Progenitor cell of endocrine pancreas (in vitro differentiated cells): ENCODE data around the gene CGNL1. TPM values are rescaled to one million over a fixed set of nuclear protein-coding genes. Genes with fewer than 3 reads are reported as not detected.

Experiments
- DNase-seq: peaks from one replicate; pipeline ENCODE4 v3.0.0; 2021; ENCODE audit warnings: low spot score; ENCODE audit not compliant: unreplicated experiment
- H3K27ac Mint-ChIP-seq: 2 replicates; pipeline ENCODE4 v1.8.0; 2021; ENCODE audit warnings: mild to moderate bottlenecking, moderate library complexity, mixed read lengths
- H3K27me3 Mint-ChIP-seq: 2 replicates; pipeline ENCODE4 v1.8.0; 2021; ENCODE audit warnings: mixed read lengths
- H3K36me3 Mint-ChIP-seq: 2 replicates; pipeline ENCODE4 v1.8.0; 2022; ENCODE audit warnings: mixed read lengths; ENCODE audit not compliant: insufficient read depth
- H3K4me1 Mint-ChIP-seq: 2 replicates; pipeline ENCODE4 v1.8.0; 2021; ENCODE audit warnings: low read depth, mixed read lengths
- H3K4me3 Mint-ChIP-seq: 2 replicates; pipeline ENCODE4 v1.8.0; 2021; ENCODE audit warnings: low read depth, mild to moderate bottlenecking, moderate library complexity, mixed read lengths
- H3K9me3 Mint-ChIP-seq: 2 replicates; pipeline ENCODE4 v1.8.0; 2021; ENCODE audit warnings: low read depth, mixed read lengths
- CTCF ChIP-seq: fragments of 200-600 bp; sonication (generic); IDR thresholded peaks from one replicate; pipeline ENCODE4 v1.5.0; 2021; ENCODE audit warnings: antibody characterized with exemption, mild to moderate bottlenecking; ENCODE audit not compliant: unreplicated experiment
- total RNA-seq: library from RNA; stranded (reverse); gene quantifications from 2 replicates; pipeline ENCODE4 v1.2.1, GENCODE V29; 2021

CGNL1 gene
- total RNA-seq, 1 donor from 2014 or later, result 41.9 TPM

- no peak overlapping the region for H3K27ac Mint-ChIP-seq
- peaks cover 12% of the 10 kb centered on the region for H3K27me3 Mint-ChIP-seq
- DNase-seq, result no peak
- H3K4me1 Mint-ChIP-seq, result peaks cover 15% of the 10 kb centered on the region
- H3K4me3 Mint-ChIP-seq, result no peak overlapping the region
- H3K36me3 Mint-ChIP-seq, result no peaks in the 10 kb centered on the region
- no peaks in the 10 kb centered on the region for H3K9me3 Mint-ChIP-seq
- no peak for TF ChIP-seq CTCF
These were observed 45.5 kb upstream of the CGNL1 start for GRCh38 chr15:57330619-57331340.

- peaks cover 12% of the 10 kb centered on the region for H3K27me3 Mint-ChIP-seq
- no peak for TF ChIP-seq CTCF
- no peaks in the 10 kb centered on the region for H3K9me3 Mint-ChIP-seq
- H3K4me3 Mint-ChIP-seq, result no peak overlapping the region
- no peaks in the 10 kb centered on the region for H3K36me3 Mint-ChIP-seq
- no peak for DNase-seq
- H3K27ac Mint-ChIP-seq, result no peak overlapping the region
- peaks cover 15% of the 10 kb centered on the region for H3K4me1 Mint-ChIP-seq
These were observed 44.0 kb upstream of the CGNL1 start for GRCh38 chr15:57332326-57332725.

GRCh38 chr15:57333487-57333886, 42.8 kb upstream of the CGNL1 start:
- no peak for TF ChIP-seq CTCF
- peaks cover 18% of the 10 kb centered on the region for H3K4me1 Mint-ChIP-seq
- H3K4me3 Mint-ChIP-seq, result no peak overlapping the region
- H3K9me3 Mint-ChIP-seq, result no peaks in the 10 kb centered on the region
- no peak for DNase-seq
- peaks cover 12% of the 10 kb centered on the region for H3K27me3 Mint-ChIP-seq
- no peaks in the 10 kb centered on the region for H3K36me3 Mint-ChIP-seq
- H3K27ac Mint-ChIP-seq, result no peak overlapping the region

GRCh38 chr15:57334257-57334656, 42.0 kb upstream of the CGNL1 start:
- Mint-ChIP-seq H3K4me1 (peaks cover 20% of the 10 kb centered on the region), H3K4me3 (no peak overlapping the region), H3K27ac (no peak overlapping the region), H3K36me3 (no peaks in the 10 kb centered on the region), H3K9me3 (no peaks in the 10 kb centered on the region), H3K27me3 (peaks cover 12% of the 10 kb centered on the region)
- no peak for DNase-seq
- TF ChIP-seq CTCF, result no peak

GRCh38 chr15:57335293-57335715, 41.0 kb upstream of the CGNL1 start:
- H3K27me3 Mint-ChIP-seq, result peaks cover 11% of the 10 kb centered on the region
- DNase-seq, result no peak
- no peaks in the 10 kb centered on the region for H3K36me3 Mint-ChIP-seq
- no peak overlapping the region for H3K4me3 Mint-ChIP-seq
- peaks cover 20% of the 10 kb centered on the region for H3K4me1 Mint-ChIP-seq
- H3K27ac Mint-ChIP-seq, result peak overlapping the region; percentile 41
- TF ChIP-seq CTCF, result no peak
- no peaks in the 10 kb centered on the region for H3K9me3 Mint-ChIP-seq
